OCI-LY7 (cell line): ENCODE measurements around the gene SNAPC2. TPM values are rescaled to one million over a fixed set of nuclear protein-coding genes. Genes with fewer than 3 reads are reported as not detected.

Source experiments
- BruUV-seq: library from RNA; stranded (reverse); fragments of 400-500 nt; replicated peaks from 2 replicates; lab custom pipeline; 2021; lab: Mats Ljungman, UMichigan
- CTCF ChIA-PET: fragments of 300-600 bp; sonication (Branson Sonifier 250); formaldehyde crosslinking; loops from one replicate; lab custom pipeline; 2022; ENCODE audit warnings: antibody characterized with exemption; ENCODE audit not compliant: unreplicated experiment; lab: Charles Lee
- POLR2A ChIA-PET: fragments of 300-600 bp; sonication (Branson Sonifier 250); formaldehyde crosslinking; loops from one replicate; lab custom pipeline; 2022; ENCODE audit warnings: antibody characterized with exemption; lab: Charles Lee
- DNase-seq: peaks from one replicate; pipeline ENCODE4 v3.0.0-alpha.2; 2015; ENCODE audit warnings: low spot score
- H2AFZ ChIP-seq: fragments of 200-600 bp; sonication (generic), shearing (Covaris generic); 2 replicates; pipeline ENCODE4 v1.6.1; 2014; ENCODE audit warnings: mild to moderate bottlenecking, antibody characterized with exemption, low read length, moderate library complexity
- H3K27ac ChIP-seq: fragments of 200-600 bp; sonication (generic); 2 replicates; pipeline ENCODE4 v1.5.1; 2014; ENCODE audit warnings: mixed run types, low read depth, mild to moderate bottlenecking, moderate library complexity, low read length, inconsistent platforms; ENCODE audit not compliant: poor library complexity, severe bottlenecking
- H3K36me3 ChIP-seq: fragments of 200-600 bp; sonication (generic); 2 replicates; pipeline ENCODE4 v1.6.1; 2014; ENCODE audit warnings: mild to moderate bottlenecking, antibody characterized with exemption, low read length, moderate library complexity, mixed read lengths; ENCODE audit not compliant: insufficient read depth
- H3K4me1 ChIP-seq: fragments of 200-600 bp; sonication (generic); 2 replicates; pipeline ENCODE4 v1.5.1; 2014; ENCODE audit warnings: mild to moderate bottlenecking, low read length; ENCODE audit not compliant: insufficient read depth, poor library complexity, severe bottlenecking
- H3K4me2 ChIP-seq: fragments of 200-600 bp; sonication (generic); 2 replicates; pipeline ENCODE4 v1.6.1; 2014; ENCODE audit warnings: mild to moderate bottlenecking, low read length
- H3K4me3 ChIP-seq: fragments of 200-600 bp; sonication (generic); 2 replicates; pipeline ENCODE4 v1.5.1; 2014; ENCODE audit warnings: mild to moderate bottlenecking, low read depth, low read length; ENCODE audit not compliant: poor library complexity, severe bottlenecking
- H3K79me2 ChIP-seq: fragments of 200-600 bp; sonication (generic); 2 replicates; pipeline ENCODE4 v1.6.1; 2016; ENCODE audit warnings: low read depth, mild to moderate bottlenecking, low read length, moderate library complexity, mixed read lengths; ENCODE audit not compliant: insufficient read depth
- H3K9me2 ChIP-seq: fragments of 200-600 bp; sonication (generic); 2 replicates; pipeline ENCODE4 v1.6.1; 2016; ENCODE audit warnings: mild to moderate bottlenecking, low read length, mixed read lengths; ENCODE audit not compliant: insufficient read depth
- H3K9me3 ChIP-seq: fragments of 200-600 bp; sonication (generic); 2 replicates; pipeline ENCODE4 v1.6.1; 2014; ENCODE audit warnings: mild to moderate bottlenecking, mixed run types, low read length, mixed read lengths
- H4K20me1 ChIP-seq: fragments of 200-600 bp; sonication (generic); 2 replicates; pipeline ENCODE4 v1.6.1; 2014; ENCODE audit warnings: mild to moderate bottlenecking, antibody characterized with exemption, low read length, moderate library complexity, mixed read lengths; ENCODE audit not compliant: insufficient read depth
- EZH2phosphoT487 ChIP-seq: fragments of 200-600 bp; sonication (generic); IDR thresholded peaks from 2 replicates; pipeline ENCODE4 v1.6.1; 2018; ENCODE audit warnings: low read depth, borderline replicate concordance, mild to moderate bottlenecking, mixed run types, antibody characterized with exemption, low read length, moderate library complexity, mixed read lengths
- intact Hi-C: fragments of 100-400 bp; cut with micrococcal nuclease; formaldehyde crosslinking; loops from one replicate; pipeline ENCODE4 v1.10.0; 2022; ENCODE audit not compliant: unreplicated experiment
- total RNA-seq, 2 experiments: library from RNA; depleted of rRNA in 1 of 2; stranded (reverse); fragments of >200 nt in 1 of 2; shearing (Covaris generic) in 1 of 2; gene quantifications; 2 replicates each; pipeline ENCODE4 v1.2.3, GENCODE V29; 2014 to 2022
- TF ChIP-seq, protein P1 (sequence below): fragments of 200-600 bp; sonication (generic); conservative IDR thresholded peaks from 2 replicates; pipeline ENCODE4 v1.5.1; 2014; ENCODE audit warnings: mild to moderate bottlenecking, antibody characterized with exemption, low read length, moderate library complexity, mixed read lengths

SNAPC2 gene
- total RNA-seq, 2 experiments from 2014 or later: 4.9 to 8.2 TPM

DNA sequence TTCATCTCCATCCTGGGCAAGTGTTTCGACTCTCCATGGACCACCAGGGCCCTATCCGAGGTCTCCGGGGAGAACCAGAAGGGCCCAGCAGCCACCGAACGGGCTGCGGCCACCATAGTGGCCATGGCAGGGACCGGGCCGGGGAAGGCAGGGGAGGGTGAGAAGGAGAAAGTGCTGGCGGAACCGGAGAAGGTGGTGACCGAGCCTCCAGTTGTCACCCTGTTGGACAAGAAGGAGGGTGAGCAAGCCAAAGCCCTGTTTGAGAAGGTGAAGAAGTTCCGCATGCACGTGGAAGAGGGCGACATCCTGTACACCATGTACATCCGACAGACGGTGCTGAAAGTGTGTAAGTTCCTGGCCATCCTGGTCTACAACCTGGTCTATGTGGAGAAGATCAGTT is 21.2 kb upstream of the SNAPC2 start:
- intact Hi-C loops: no loop called here
- DNase-seq: no peak
- TF ChIP-seq, protein P1, sequence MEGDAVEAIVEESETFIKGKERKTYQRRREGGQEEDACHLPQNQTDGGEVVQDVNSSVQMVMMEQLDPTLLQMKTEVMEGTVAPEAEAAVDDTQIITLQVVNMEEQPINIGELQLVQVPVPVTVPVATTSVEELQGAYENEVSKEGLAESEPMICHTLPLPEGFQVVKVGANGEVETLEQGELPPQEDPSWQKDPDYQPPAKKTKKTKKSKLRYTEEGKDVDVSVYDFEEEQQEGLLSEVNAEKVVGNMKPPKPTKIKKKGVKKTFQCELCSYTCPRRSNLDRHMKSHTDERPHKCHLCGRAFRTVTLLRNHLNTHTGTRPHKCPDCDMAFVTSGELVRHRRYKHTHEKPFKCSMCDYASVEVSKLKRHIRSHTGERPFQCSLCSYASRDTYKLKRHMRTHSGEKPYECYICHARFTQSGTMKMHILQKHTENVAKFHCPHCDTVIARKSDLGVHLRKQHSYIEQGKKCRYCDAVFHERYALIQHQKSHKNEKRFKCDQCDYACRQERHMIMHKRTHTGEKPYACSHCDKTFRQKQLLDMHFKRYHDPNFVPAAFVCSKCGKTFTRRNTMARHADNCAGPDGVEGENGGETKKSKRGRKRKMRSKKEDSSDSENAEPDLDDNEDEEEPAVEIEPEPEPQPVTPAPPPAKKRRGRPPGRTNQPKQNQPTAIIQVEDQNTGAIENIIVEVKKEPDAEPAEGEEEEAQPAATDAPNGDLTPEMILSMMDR: no peak
- TF ChIP-seq EZH2phosphoT487: no peak
- Histone ChIP-seq H3K9me3 (no peaks in the 10 kb centered on the region), H3K4me3 (no peak overlapping the region), H3K27ac (no peak overlapping the region), H3K4me2 (no peak overlapping the region), H3K36me3 (no peaks in the 10 kb centered on the region), H2AFZ (no peak overlapping the region), H3K79me2 (no peaks in the 10 kb centered on the region), H3K9me2 (no peaks in the 10 kb centered on the region), H3K4me1 (peaks cover 8% of the 10 kb centered on the region), H4K20me1 (no peaks in the 10 kb centered on the region)
- BruUV-seq: no TSS peak
- CTCF ChIA-PET: interaction anchor here (0.5 kb wide), 1 partner anchor 21 kb away, joined by 14 read pairs; the partner anchor contains the start of gene SNAPC2
- POLR2A ChIA-PET: no interaction called here

DNA sequence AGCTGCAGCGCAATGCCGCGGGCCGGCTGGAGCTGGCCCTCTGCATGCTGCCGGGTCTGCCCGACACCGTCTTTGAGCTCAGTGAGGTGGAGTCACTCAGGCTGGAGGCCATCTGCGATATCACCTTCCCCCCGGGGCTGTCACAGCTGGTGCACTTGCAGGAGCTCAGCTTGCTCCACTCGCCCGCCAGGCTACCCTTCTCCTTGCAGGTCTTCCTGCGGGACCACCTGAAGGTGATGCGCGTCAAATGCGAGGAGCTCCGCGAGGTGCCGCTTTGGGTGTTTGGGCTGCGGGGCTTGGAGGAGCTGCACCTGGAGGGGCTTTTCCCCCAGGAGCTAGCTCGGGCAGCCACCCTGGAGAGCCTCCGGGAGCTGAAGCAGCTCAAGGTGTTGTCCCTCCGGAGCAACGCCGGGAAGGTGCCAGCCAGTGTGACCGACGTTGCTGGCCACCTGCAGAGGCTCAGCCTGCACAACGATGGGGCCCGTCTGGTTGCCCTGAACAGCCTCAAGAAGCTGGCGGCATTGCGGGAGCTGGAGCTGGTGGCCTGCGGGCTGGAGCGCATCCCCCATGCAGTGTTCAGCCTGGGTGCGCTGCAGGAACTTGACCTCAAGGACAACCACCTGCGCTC is 20.3 kb upstream of the SNAPC2 start:
- no peak overlapping the region for H2AFZ ChIP-seq
- no peaks in the 10 kb centered on the region for H3K9me3 ChIP-seq
- no peak overlapping the region for H3K27ac ChIP-seq
- 0 out of 2 replicates have a peak, but pooled peaks cover 6% of the 10 kb centered on the region for H4K20me1 ChIP-seq
- H3K36me3 ChIP-seq: no peaks in the 10 kb centered on the region
- peaks cover 12% of the 10 kb centered on the region for H3K4me1 ChIP-seq
- ChIA-PET POLR2A (no interaction called here), CTCF (no interaction called here)
- no peaks in the 10 kb centered on the region for H3K9me2 ChIP-seq
- no TSS peak for BruUV-seq
- H3K4me3 ChIP-seq: no peak overlapping the region
- no peak for DNase-seq
- no peak for TF ChIP-seq EZH2phosphoT487
- TF ChIP-seq, protein P1: no peak
- H3K79me2 ChIP-seq: peaks cover 8% of the 10 kb centered on the region
- H3K4me2 ChIP-seq: no peak overlapping the region
- intact Hi-C loops: no loop called here

DNA sequence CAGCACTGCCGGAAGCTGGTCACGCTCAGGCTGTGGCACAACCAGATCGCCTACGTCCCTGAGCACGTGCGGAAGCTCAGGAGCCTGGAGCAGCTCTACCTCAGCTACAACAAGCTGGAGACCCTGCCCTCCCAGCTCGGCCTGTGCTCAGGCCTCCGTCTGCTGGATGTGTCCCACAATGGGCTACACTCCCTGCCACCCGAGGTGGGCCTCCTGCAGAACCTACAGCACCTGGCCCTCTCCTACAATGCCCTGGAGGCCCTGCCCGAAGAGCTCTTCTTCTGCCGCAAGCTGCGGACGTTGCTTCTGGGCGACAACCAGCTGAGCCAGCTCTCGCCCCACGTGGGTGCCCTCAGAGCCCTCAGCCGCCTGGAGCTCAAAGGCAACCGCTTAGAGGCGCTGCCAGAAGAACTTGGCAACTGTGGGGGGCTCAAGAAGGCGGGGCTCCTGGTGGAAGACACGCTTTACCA is 19.7 kb upstream of the SNAPC2 start:
- Histone ChIP-seq H2AFZ (no peak overlapping the region), H3K9me3 (no peaks in the 10 kb centered on the region), H4K20me1 (0 out of 2 replicates have a peak, but pooled peaks cover 9% of the 10 kb centered on the region), H3K4me2 (no peak overlapping the region), H3K36me3 (no peaks in the 10 kb centered on the region), H3K4me1 (peaks cover 18% of the 10 kb centered on the region), H3K79me2 (peaks cover 14% of the 10 kb centered on the region), H3K9me2 (no peaks in the 10 kb centered on the region), H3K27ac (no peak overlapping the region), H3K4me3 (no peak overlapping the region)
- TF ChIP-seq, protein P1: no peak
- no peak for TF ChIP-seq EZH2phosphoT487
- ChIA-PET POLR2A (interaction anchor here (1.6 kb wide), 1 partner anchor 295 kb away, joined by 5 read pairs; no protein-coding TSS in a partner anchor), CTCF (no interaction called here)
- intact Hi-C loops: no loop called here
- BruUV-seq: no TSS peak
- DNase-seq: no peak
